ENCODE data around the gene AGBL1. TPM values are rescaled to one million over a fixed set of nuclear protein-coding genes. Genes with fewer than 3 reads are reported as not detected.

The AGBL1 gene
- total and polyA plus RNA-seq, 2 donors (not counting 1 experiment from before 2014, with no cell fraction given), result not detected

- no peaks in the 10 kb centered on the region for H3K27me3 Mint-ChIP-seq
- H4K20me1 ChIP-seq (ENCODE audit: control insufficient read depth, insufficient read depth, low read length, poor library complexity, severe bottlenecking), result no peaks in the 10 kb centered on the region
These were observed 55.4 kb downstream of the AGBL1 start for GRCh38 chr15:86135041-86135440.

GRCh38 chr15:86136861-86137260 lies 57.2 kb downstream of the AGBL1 start:
- WGBS (ENCODE audit: insufficient coverage), result no CpG with 5 or more reads among the region's 2 CpGs
- no peak overlapping the region for H2AFZ ChIP-seq (ENCODE audit: insufficient read depth, low read depth, low read length, poor library complexity, severe bottlenecking)
- no peak overlapping the region for H3K4me2 ChIP-seq (replicated peaks; ENCODE audit: low read depth, low read length, poor library complexity, severe bottlenecking)
- ChIA-PET CTCF (no interaction called here), POLR2A (no interaction called here)
- H3K79me2 ChIP-seq (ENCODE audit: control insufficient read depth, insufficient read depth, low read length), result no peaks in the 10 kb centered on the region
- Mint-ChIP-seq H3K4me1 (no peaks in the 10 kb centered on the region), H3K9me3 (ENCODE audit: insufficient read depth) (no peaks in the 10 kb centered on the region), H3K4me3 (no peak overlapping the region), H3K27ac (no peak overlapping the region), H3K27me3 (peaks cover 8% of the 10 kb centered on the region)
- H4K20me1 ChIP-seq (ENCODE audit: control insufficient read depth, insufficient read depth, low read length, poor library complexity, severe bottlenecking), result no peaks in the 10 kb centered on the region
- H3K4me1 ChIP-seq (ENCODE audit: control insufficient read depth in 2 of 2, insufficient read depth in 2 of 2, low read length in 2 of 2), result no peaks in the 10 kb centered on the region
- TF ChIP-seq CTCF (IDR thresholded peaks at IDR 0.05) (no peak), EZH2 (IDR thresholded peaks at IDR 0.05; ENCODE audit: borderline replicate concordance, insufficient read depth, low read depth, low read length, poor library complexity, severe bottlenecking) (no peak)
- ATAC-seq (ENCODE audit: low read depth) (no peak), DNase-seq (no peak)
- H3K27ac ChIP-seq (ENCODE audit: low read length in 2 of 2), result no peak overlapping the region
- H3K4me3 ChIP-seq (ENCODE audit: control extremely low read depth in 1 of 5, extremely low read depth in 1 of 5, insufficient read depth in 1 of 5, low read depth in 2 of 5, low read length in 4 of 5), result no peak overlapping the region
- no peak overlapping the region for H3K9ac ChIP-seq (ENCODE audit: low read length)
- intact Hi-C loops (cut with micrococcal nuclease), result no loop called here
- no peaks in the 10 kb centered on the region for H3K36me3 ChIP-seq (replicated peaks in 1 of 2; ENCODE audit: control extremely low read depth in 1 of 2, control insufficient read depth in 1 of 2, extremely low read depth in 1 of 2, insufficient read depth in 2 of 2, low read length in 1 of 2)
- peaks cover 0 to 2% (median 0%) of the 10 kb centered on the region in 4 experiments for H3K27me3 ChIP-seq (replicated peaks in 1 of 4; ENCODE audit: control extremely low read depth in 1 of 4, control insufficient read depth in 3 of 4, insufficient read depth in 4 of 4, low read length in 3 of 4)
- H3K9me3 ChIP-seq (ENCODE audit: control extremely low read depth in 1 of 3, control insufficient read depth in 2 of 3, insufficient read depth in 1 of 3, low read length in 2 of 3), result peaks cover 0 to 5% (median 0%) of the 10 kb centered on the region in 3 donors

More at GRCh38 chr15:86135041-86135440, 55.4 kb downstream of the AGBL1 start:
- 15% methylated on average over 4 of the region's 6 CpGs for WGBS (ENCODE audit: insufficient coverage)
- POLR2A ChIA-PET, result no interaction called here
- H3K36me3 ChIP-seq (replicated peaks in 1 of 2; ENCODE audit: control extremely low read depth in 1 of 2, control insufficient read depth in 1 of 2, extremely low read depth in 1 of 2, insufficient read depth in 2 of 2, low read length in 1 of 2), result no peaks in the 10 kb centered on the region
- H2AFZ ChIP-seq (ENCODE audit: insufficient read depth, low read depth, low read length, poor library complexity, severe bottlenecking), result no peak overlapping the region
- ATAC-seq (ENCODE audit: low read depth), result no peak
- Mint-ChIP-seq H3K4me1 (no peaks in the 10 kb centered on the region), H3K4me3 (no peak overlapping the region), H3K9me3 (ENCODE audit: insufficient read depth) (no peaks in the 10 kb centered on the region), H3K27ac (no peak overlapping the region)
- no peak overlapping the region for H3K27ac ChIP-seq (ENCODE audit: low read length in 2 of 2)
- no peaks in the 10 kb centered on the region for H3K79me2 ChIP-seq (ENCODE audit: control insufficient read depth, insufficient read depth, low read length)
- CTCF ChIA-PET, result no interaction called here
- TF ChIP-seq EZH2 (IDR thresholded peaks at IDR 0.05; ENCODE audit: borderline replicate concordance, insufficient read depth, low read depth, low read length, poor library complexity, severe bottlenecking) (no peak), CTCF (IDR thresholded peaks at IDR 0.05) (no peak)
- peaks cover 0 to 5% (median 0%) of the 10 kb centered on the region in 3 donors for H3K9me3 ChIP-seq (ENCODE audit: control extremely low read depth in 1 of 3, control insufficient read depth in 2 of 3, insufficient read depth in 1 of 3, low read length in 2 of 3)
- no peak overlapping the region for H3K4me3 ChIP-seq (ENCODE audit: control extremely low read depth in 1 of 5, extremely low read depth in 1 of 5, insufficient read depth in 1 of 5, low read depth in 2 of 5, low read length in 4 of 5)
- no peaks in the 10 kb centered on the region for H3K4me1 ChIP-seq (ENCODE audit: control insufficient read depth in 2 of 2, insufficient read depth in 2 of 2, low read length in 2 of 2)
- no peak overlapping the region for H3K4me2 ChIP-seq (replicated peaks; ENCODE audit: low read depth, low read length, poor library complexity, severe bottlenecking)
- DNase-seq, result no peak
- intact Hi-C loops (cut with micrococcal nuclease), result no loop called here
- no peak overlapping the region for H3K9ac ChIP-seq (ENCODE audit: low read length)
- peaks cover 0 to 2% (median 0%) of the 10 kb centered on the region in 4 experiments for H3K27me3 ChIP-seq (replicated peaks in 1 of 4; ENCODE audit: control extremely low read depth in 1 of 4, control insufficient read depth in 3 of 4, insufficient read depth in 4 of 4, low read length in 3 of 4)

Data from B cell (primary cell).